HepG2 (cell line): ENCODE measurements around the gene MYOM1. TPM values are rescaled to one million over a fixed set of nuclear protein-coding genes. Genes with fewer than 3 reads are reported as not detected.

Source experiments
- ARID5B ChIP-seq: IDR thresholded peaks from 2 replicates; pipeline ENCODE4 v1.4.0; 2020; ENCODE audit warnings: mild to moderate bottlenecking, missing genetic modification reagents
- BRCA1 ChIP-seq: sonication (generic); formaldehyde crosslinking; IDR thresholded peaks from 2 replicates; pipeline ENCODE4 v1.4.0; 2020; ENCODE audit warnings: missing genetic modification reagents
- ETS1 ChIP-seq: sonication (generic); formaldehyde crosslinking; IDR thresholded peaks from 2 replicates; pipeline ENCODE4 v1.4.0; 2020; ENCODE audit warnings: missing genetic modification reagents
- GFI1 ChIP-seq: sonication (generic); formaldehyde crosslinking; IDR thresholded peaks from 2 replicates; pipeline ENCODE4 v1.5.0; 2020; ENCODE audit warnings: missing genetic modification reagents, mild to moderate bottlenecking, borderline replicate concordance
- HHEX ChIP-seq: IDR thresholded peaks from 2 replicates; pipeline ENCODE4 v1.6.1; 2016; ENCODE audit warnings: control low read depth
- HOXD1 ChIP-seq: sonication (generic); formaldehyde crosslinking; IDR thresholded peaks from 2 replicates; pipeline ENCODE4 v1.5.0; 2020; ENCODE audit warnings: missing genetic modification reagents
- KAT2B ChIP-seq: fragments of 150-350 bp; IDR thresholded peaks from 2 replicates; pipeline ENCODE4 v1.6.1; 2014; ENCODE audit warnings: low read depth, low read length, borderline replicate concordance
- MED8 ChIP-seq: sonication (generic); formaldehyde crosslinking; IDR thresholded peaks from 2 replicates; pipeline ENCODE4 v1.8.1; 2023; ENCODE audit warnings: mild to moderate bottlenecking, missing genetic modification reagents; ENCODE audit not compliant: insufficient replicate concordance
- MIXL1 ChIP-seq: IDR thresholded peaks from 2 replicates; pipeline ENCODE4 v1.6.1; 2016
- MXD4 ChIP-seq: IDR thresholded peaks from 2 replicates; pipeline ENCODE4 v1.6.1; 2016; ENCODE audit warnings: mild to moderate bottlenecking, missing biosample characterization, missing genetic modification reagents
- NFKBIZ ChIP-seq: IDR thresholded peaks from 2 replicates; pipeline ENCODE4 v1.6.1; 2018; ENCODE audit warnings: missing genetic modification reagents, missing compliant biosample characterization
- SIN3B ChIP-seq: fragments of 150-350 bp; IDR thresholded peaks from 2 replicates; pipeline ENCODE4 v1.6.1; 2014; ENCODE audit warnings: low read length
- ZNF12 ChIP-seq: sonication (generic); formaldehyde crosslinking; IDR thresholded peaks from 2 replicates; pipeline ENCODE4 v1.5.0; 2020; ENCODE audit warnings: missing genetic modification reagents
- ZSCAN9 ChIP-seq: IDR thresholded peaks from 2 replicates; pipeline ENCODE4 v1.6.1; 2016; ENCODE audit warnings: borderline replicate concordance
- polyA plus RNA-seq, 8 experiments: library from polyadenylated mRNA; depleted of rRNA in 3 of 8; stranded (reverse) in 7 of 8; unstranded in 1 of 8; fragments of >200 nt; fragmentation: Illumina TruSeq in 4 of 8; extraction: Trizol in 4 of 8; gene quantifications; 2 replicates each; pipeline versions ENCODE4 v1.2.1 to v1.2.3, GENCODE V29; 2011 to 2016; ENCODE audit warnings: low read depth in 4 of 8, missing spikeins in 1 of 8, mixed read lengths in 1 of 8; ENCODE audit not compliant: insufficient read depth in 1 of 8
- total RNA-seq, 5 experiments: library from RNA; depleted of rRNA; stranded (reverse); fragments of >200 nt; fragmentation: Illumina TruSeq; extraction: Trizol; gene quantifications; 2 replicates each; pipeline ENCODE4 v1.2.3, GENCODE V29; 2016; ENCODE audit warnings: low read depth in 1 of 5
- TF ChIP-seq, protein P1 (sequence below): sonication (generic); formaldehyde crosslinking; IDR thresholded peaks from 2 replicates; pipeline ENCODE4 v1.4.0; 2020; ENCODE audit warnings: mild to moderate bottlenecking, missing genetic modification reagents
- TF ChIP-seq, protein P2 (sequence below): sonication (generic); formaldehyde crosslinking; IDR thresholded peaks from 2 replicates; pipeline ENCODE4 v1.5.0; 2020; ENCODE audit warnings: mild to moderate bottlenecking, missing genetic modification reagents
- TF ChIP-seq, protein P3 (sequence below): sonication (generic); formaldehyde crosslinking; IDR thresholded peaks from 2 replicates; pipeline ENCODE4 v1.8.1; 2022; ENCODE audit warnings: mild to moderate bottlenecking, missing genetic modification reagents
- TF ChIP-seq, protein P4 (sequence below): sonication (generic); IDR thresholded peaks from 2 replicates; pipeline ENCODE4 v1.6.1; 2016; ENCODE audit warnings: low read depth, borderline replicate concordance

Gene MYOM1
- total and polyA plus RNA-seq, 2 of the 13 experiments (the other 11 are each of a cell fraction or from before 2014, with no cell fraction given): 0.46 to 0.98 TPM

GRCh38 chr18:3060667-3061580 is 158.8 kb downstream of the MYOM1 start (continued):
- no peak for TF ChIP-seq HOXD1
- TF ChIP-seq ARID5B (CRISPR knock-in tag): peak; percentile 81
- peak; percentile 76; the same call in 1 of the 2 replicates for TF ChIP-seq ZSCAN9
- TF ChIP-seq HHEX (CRISPR knock-in tag): peak; percentile 72
- TF ChIP-seq, protein P1, sequence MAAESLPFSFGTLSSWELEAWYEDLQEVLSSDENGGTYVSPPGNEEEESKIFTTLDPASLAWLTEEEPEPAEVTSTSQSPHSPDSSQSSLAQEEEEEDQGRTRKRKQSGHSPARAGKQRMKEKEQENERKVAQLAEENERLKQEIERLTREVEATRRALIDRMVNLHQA (CRISPR knock-in tag): no peak
- TF ChIP-seq MED8 (CRISPR knock-in tag): peak; percentile 95
- TF ChIP-seq, protein P2, sequence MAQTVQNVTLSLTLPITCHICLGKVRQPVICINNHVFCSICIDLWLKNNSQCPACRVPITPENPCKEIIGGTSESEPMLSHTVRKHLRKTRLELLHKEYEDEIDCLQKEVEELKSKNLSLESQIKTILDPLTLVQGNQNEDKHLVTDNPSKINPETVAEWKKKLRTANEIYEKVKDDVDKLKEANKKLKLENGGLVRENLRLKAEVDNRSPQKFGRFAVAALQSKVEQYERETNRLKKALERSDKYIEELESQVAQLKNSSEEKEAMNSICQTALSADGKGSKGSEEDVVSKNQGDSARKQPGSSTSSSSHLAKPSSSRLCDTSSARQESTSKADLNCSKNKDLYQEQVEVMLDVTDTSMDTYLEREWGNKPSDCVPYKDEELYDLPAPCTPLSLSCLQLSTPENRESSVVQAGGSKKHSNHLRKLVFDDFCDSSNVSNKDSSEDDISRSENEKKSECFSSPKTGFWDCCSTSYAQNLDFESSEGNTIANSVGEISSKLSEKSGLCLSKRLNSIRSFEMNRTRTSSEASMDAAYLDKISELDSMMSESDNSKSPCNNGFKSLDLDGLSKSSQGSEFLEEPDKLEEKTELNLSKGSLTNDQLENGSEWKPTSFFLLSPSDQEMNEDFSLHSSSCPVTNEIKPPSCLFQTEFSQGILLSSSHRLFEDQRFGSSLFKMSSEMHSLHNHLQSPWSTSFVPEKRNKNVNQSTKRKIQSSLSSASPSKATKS: no peak
- TF ChIP-seq ZNF12 (CRISPR knock-in tag): no peak
- no peak for TF ChIP-seq BRCA1 (CRISPR knock-in tag)
- TF ChIP-seq, protein P3, sequence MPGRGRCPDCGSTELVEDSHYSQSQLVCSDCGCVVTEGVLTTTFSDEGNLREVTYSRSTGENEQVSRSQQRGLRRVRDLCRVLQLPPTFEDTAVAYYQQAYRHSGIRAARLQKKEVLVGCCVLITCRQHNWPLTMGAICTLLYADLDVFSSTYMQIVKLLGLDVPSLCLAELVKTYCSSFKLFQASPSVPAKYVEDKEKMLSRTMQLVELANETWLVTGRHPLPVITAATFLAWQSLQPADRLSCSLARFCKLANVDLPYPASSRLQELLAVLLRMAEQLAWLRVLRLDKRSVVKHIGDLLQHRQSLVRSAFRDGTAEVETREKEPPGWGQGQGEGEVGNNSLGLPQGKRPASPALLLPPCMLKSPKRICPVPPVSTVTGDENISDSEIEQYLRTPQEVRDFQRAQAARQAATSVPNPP (CRISPR knock-in tag): no peak
- no peak for TF ChIP-seq NFKBIZ (CRISPR knock-in tag)
- no peak for TF ChIP-seq KAT2B
- TF ChIP-seq GFI1 (CRISPR knock-in tag): peak; percentile 13; the same call in 1 of the 2 replicates
- TF ChIP-seq, protein P4, sequence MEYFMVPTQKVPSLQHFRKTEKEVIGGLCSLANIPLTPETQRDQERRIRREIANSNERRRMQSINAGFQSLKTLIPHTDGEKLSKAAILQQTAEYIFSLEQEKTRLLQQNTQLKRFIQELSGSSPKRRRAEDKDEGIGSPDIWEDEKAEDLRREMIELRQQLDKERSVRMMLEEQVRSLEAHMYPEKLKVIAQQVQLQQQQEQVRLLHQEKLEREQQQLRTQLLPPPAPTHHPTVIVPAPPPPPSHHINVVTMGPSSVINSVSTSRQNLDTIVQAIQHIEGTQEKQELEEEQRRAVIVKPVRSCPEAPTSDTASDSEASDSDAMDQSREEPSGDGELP: peak; percentile 41; the same call in 1 of the 2 replicates
- TF ChIP-seq MIXL1: no peak; the same call in 1 of the 2 replicates
- no peak for TF ChIP-seq MXD4 (CRISPR knock-in tag)
- no peak for TF ChIP-seq ETS1
- TF ChIP-seq SIN3B: no peak
